Osteocyte (in vitro differentiated cells): ENCODE measurements around the gene CRABP1. TPM values are rescaled to one million over a fixed set of nuclear protein-coding genes. Genes with fewer than 3 reads are reported as not detected.

Source experiments
- DNase-seq: peaks from one replicate; pipeline ENCODE4 v3.0.0; 2021; ENCODE audit warnings: mixed read lengths; ENCODE audit not compliant: unreplicated experiment; ENCODE audit errors: extremely low spot score
- H3K27ac Mint-ChIP-seq: one replicate; pipeline ENCODE4 v1.8.0; 2021; ENCODE audit warnings: mild to moderate bottlenecking, mixed read lengths; ENCODE audit not compliant: unreplicated experiment
- H3K27me3 Mint-ChIP-seq: one replicate; pipeline ENCODE4 v1.8.0; 2021; ENCODE audit warnings: mixed read lengths; ENCODE audit not compliant: unreplicated experiment
- H3K36me3 Mint-ChIP-seq: one replicate; pipeline ENCODE4 v1.8.0; 2021; ENCODE audit warnings: mixed read lengths; ENCODE audit not compliant: unreplicated experiment
- H3K4me1 Mint-ChIP-seq: one replicate; pipeline ENCODE4 v1.8.0; 2021; ENCODE audit warnings: mixed read lengths; ENCODE audit not compliant: unreplicated experiment
- H3K4me3 Mint-ChIP-seq: one replicate; pipeline ENCODE4 v1.8.0; 2021; ENCODE audit warnings: mild to moderate bottlenecking, moderate library complexity, mixed read lengths; ENCODE audit not compliant: unreplicated experiment
- H3K9me3 Mint-ChIP-seq: one replicate; pipeline ENCODE4 v1.8.0; 2021; ENCODE audit warnings: mixed read lengths; ENCODE audit not compliant: unreplicated experiment
- total RNA-seq: library from RNA; stranded (reverse); gene quantifications from 2 replicates; pipeline ENCODE4 v1.2.1, GENCODE V29; 2021
- TF ChIP-seq, protein P1 (sequence below): fragments of 200-600 bp; sonication (generic); IDR thresholded peaks from 2 replicates; pipeline ENCODE4 v1.5.0; 2021; ENCODE audit warnings: antibody characterized with exemption, mild to moderate bottlenecking, moderate library complexity

The CRABP1 gene
- total RNA-seq, 1 donor from 2014 or later = 5.2 TPM

DNA sequence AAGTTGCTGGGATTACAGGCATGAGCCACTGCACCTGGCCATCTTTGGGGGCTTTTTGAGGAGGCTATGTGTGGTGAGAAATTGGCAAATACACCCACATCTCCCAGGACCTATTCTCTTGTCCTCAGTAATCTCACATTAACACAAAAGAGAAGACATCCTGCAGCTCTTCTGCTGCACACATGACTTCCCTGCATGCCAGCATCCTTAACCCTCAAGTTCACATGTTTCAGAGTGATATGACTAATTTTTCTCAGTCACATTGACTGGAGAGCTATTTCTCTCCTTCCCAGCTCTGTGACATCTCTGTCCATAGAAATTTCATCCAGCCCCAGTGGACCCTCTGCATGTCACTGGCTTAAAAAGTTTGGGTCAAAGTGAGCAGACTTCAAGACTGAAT is 38.8 kb upstream of the CRABP1 start:
- H3K36me3 Mint-ChIP-seq = no peaks in the 10 kb centered on the region
- no peak for DNase-seq
- H3K27me3 Mint-ChIP-seq = no peaks in the 10 kb centered on the region
- TF ChIP-seq, protein P1, sequence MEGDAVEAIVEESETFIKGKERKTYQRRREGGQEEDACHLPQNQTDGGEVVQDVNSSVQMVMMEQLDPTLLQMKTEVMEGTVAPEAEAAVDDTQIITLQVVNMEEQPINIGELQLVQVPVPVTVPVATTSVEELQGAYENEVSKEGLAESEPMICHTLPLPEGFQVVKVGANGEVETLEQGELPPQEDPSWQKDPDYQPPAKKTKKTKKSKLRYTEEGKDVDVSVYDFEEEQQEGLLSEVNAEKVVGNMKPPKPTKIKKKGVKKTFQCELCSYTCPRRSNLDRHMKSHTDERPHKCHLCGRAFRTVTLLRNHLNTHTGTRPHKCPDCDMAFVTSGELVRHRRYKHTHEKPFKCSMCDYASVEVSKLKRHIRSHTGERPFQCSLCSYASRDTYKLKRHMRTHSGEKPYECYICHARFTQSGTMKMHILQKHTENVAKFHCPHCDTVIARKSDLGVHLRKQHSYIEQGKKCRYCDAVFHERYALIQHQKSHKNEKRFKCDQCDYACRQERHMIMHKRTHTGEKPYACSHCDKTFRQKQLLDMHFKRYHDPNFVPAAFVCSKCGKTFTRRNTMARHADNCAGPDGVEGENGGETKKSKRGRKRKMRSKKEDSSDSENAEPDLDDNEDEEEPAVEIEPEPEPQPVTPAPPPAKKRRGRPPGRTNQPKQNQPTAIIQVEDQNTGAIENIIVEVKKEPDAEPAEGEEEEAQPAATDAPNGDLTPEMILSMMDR = no peak
- H3K4me3 Mint-ChIP-seq = peak overlapping the region; percentile 38
- H3K27ac Mint-ChIP-seq = peak overlapping the region; percentile 32
- no peaks in the 10 kb centered on the region for H3K9me3 Mint-ChIP-seq
- peaks cover 41% of the 10 kb centered on the region for H3K4me1 Mint-ChIP-seq

DNA sequence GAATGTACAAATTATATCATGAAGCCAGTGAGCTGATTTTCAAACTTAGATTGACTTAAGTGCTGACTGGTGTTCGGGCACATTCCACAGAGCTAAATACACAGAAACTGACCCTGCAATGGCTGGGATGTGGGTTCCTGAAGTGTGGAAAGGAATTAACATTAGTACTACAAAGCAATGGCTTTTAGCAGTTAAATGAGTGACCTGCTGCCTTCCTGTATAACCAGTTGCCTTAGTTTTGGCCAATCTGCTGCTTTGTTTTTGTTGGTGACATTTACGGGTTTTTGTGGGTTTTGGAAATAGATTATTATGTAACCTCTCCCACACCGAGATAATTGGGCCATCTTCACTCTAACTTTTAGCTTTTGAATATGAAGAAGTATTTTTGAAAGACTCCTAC is 38.3 kb upstream of the CRABP1 start:
- Mint-ChIP-seq H3K4me1 (peaks cover 45% of the 10 kb centered on the region), H3K9me3 (no peaks in the 10 kb centered on the region), H3K27ac (no peak overlapping the region), H3K36me3 (no peaks in the 10 kb centered on the region), H3K27me3 (no peaks in the 10 kb centered on the region), H3K4me3 (no peak overlapping the region)
- no peak for DNase-seq
- TF ChIP-seq, protein P1 = no peak

DNA sequence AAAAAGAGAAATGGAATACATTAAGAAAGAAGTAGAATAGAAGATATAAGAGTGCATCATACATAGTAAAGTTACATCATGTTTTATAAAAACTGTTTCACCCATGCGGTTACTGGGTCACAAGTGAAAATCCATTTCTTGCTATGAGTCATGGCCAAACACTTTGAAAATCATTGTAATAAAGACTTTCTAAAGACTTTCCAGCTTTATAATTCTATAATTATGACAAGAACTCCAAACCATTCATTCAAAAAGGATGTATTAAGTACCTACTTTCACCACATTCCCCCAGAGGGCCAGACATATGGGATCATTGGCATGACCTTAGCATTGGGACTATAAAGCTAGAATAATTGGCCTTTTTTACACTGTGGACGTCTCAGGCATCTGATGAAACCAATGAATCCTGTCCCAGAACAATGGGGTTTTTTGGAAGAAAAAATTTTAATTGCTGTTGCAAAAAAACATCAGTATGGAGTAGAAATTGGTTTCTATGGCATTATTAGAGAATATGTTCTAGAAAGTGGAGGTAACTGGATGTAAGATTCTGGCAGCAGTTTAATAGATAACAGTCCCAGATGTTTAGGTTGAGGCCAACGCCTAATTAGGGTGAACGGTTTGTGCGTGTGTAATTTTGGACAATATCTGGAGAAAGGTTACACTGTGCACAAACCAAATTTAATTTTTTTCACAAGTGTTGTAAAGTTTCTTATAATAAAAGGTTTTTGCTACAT is 37.4 kb upstream of the CRABP1 start:
- DNase-seq = no peak
- Mint-ChIP-seq H3K4me1 (peaks cover 42% of the 10 kb centered on the region), H3K36me3 (no peaks in the 10 kb centered on the region), H3K27me3 (no peaks in the 10 kb centered on the region), H3K27ac (peak overlapping the region; percentile 47), H3K9me3 (no peaks in the 10 kb centered on the region), H3K4me3 (no peak overlapping the region)
- TF ChIP-seq, protein P1 = no peak

DNA sequence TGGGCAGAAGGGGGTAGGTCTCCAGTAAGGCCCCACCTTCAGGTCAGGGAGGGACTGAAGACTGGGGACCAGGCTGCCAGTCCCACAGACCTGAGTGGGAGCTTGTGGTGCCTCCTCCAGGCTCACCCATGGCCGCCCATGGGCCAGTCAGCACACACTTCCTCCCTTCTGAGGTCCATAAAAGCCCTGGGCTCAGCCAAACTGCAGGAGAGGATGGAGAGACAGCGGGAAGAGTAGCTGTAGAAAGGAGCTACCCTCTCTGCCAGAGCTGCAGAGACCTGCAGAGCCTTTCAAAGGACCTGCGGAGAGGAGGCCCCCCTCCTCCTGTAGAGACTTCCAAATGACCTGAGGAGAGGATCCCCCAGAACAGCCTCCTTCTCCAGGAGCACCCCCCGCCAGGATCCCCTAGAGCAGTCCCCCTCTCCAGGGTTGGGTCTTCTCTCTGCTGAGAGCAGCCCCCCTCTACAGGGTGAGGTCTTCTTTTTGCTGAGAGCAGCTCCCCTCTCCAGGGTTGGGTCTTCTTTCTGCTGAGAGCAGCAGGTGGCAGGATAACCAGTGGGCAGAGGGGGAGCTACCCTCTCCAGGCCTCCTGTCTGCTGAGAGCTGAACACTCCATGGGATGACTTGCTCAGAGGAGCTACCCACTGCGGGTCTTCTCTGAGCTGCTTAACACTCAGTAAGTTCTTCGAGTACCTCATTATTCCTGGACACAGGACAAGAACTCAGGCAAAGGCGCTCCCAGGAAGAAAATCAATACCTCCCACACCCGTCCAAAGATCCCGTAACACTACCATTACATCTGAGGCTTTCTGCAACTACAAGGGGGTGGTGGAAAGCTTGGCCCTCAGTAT is 35.7 kb upstream of the CRABP1 start:
- no peaks in the 10 kb centered on the region for H3K36me3 Mint-ChIP-seq
- TF ChIP-seq, protein P1 = no peak
- H3K9me3 Mint-ChIP-seq = no peaks in the 10 kb centered on the region
- H3K4me1 Mint-ChIP-seq = peaks cover 33% of the 10 kb centered on the region
- no peak overlapping the region for H3K4me3 Mint-ChIP-seq
- H3K27me3 Mint-ChIP-seq = no peaks in the 10 kb centered on the region
- no peak overlapping the region for H3K27ac Mint-ChIP-seq
- DNase-seq = no peak

DNA sequence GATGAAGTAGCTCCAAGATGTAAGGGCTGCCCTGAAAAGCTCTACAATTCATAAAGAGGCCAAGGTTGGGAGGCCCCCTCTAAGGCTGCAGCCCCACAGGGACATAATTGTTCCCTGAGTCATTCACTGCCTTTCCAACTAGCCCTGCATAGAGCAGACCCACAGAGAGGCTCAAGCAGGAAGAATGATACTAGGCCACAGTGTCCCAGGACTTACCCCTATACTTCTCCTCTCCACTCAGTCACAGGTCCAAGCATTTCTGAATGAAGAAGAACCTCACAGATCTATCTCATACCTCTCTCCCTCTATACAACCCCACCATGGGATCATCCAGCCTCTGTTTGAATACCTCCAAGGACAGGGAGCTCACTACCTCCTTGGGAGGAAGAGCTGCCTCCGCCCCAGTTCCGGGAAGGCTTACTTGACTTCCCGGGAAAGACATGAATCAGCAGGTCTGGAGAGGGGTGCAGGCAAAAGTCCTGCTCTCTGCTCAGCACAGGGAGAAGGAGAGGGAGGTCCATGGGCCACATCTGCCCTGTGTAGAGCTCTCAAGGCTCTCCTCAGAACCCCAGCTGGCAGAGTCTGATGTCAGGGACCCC is 33.9 kb upstream of the CRABP1 start:
- DNase-seq = no peak
- Mint-ChIP-seq H3K27me3 (no peaks in the 10 kb centered on the region), H3K36me3 (no peaks in the 10 kb centered on the region), H3K9me3 (no peaks in the 10 kb centered on the region), H3K27ac (peak overlapping the region; percentile 52), H3K4me1 (peaks cover 29% of the 10 kb centered on the region), H3K4me3 (no peak overlapping the region)
- TF ChIP-seq, protein P1 = no peak
